Psoas muscle (tissue), 8 donors: ENCODE results near the gene IL19. TPM values are rescaled to one million over a fixed set of nuclear protein-coding genes. Genes with fewer than 3 reads are reported as not detected.

ENCODE experiments used
- ATAC-seq, 4 donors: fragments of 200-7000 bp; cut with Tn5 transposase; one replicate each; pipeline ENCODE4 v1.9.1; 2020; ENCODE audit warnings: moderate library complexity in 3 of 4, mild to moderate bottlenecking in 2 of 4
- DNase-seq, 2 donors: peaks; one replicate each; pipeline ENCODE4 v3.0.0-alpha.2; 2020
- H3K27ac ChIP-seq: fragments of 200-600 bp; one replicate; pipeline ENCODE4 v1.8.0; 2022
- H3K27me3 ChIP-seq, 3 donors: fragments of 200-600 bp in 1 of 3; one replicate each; pipeline versions ENCODE4 v1.6.1 to v1.8.0; 2013 to 2022; ENCODE audit warnings: low read length in 2 of 3, mild to moderate bottlenecking in 2 of 3, moderate library complexity in 1 of 3; ENCODE audit not compliant: insufficient read depth in 3 of 3
- H3K36me3 ChIP-seq, 2 donors: fragments of 200-600 bp in 1 of 2; one replicate each; pipeline versions ENCODE4 v1.6.1 to v1.8.0; 2013 to 2022; ENCODE audit warnings: low read depth in 1 of 2, mild to moderate bottlenecking in 1 of 2, moderate library complexity in 1 of 2; ENCODE audit not compliant: insufficient read depth in 1 of 2
- H3K4me1 ChIP-seq: fragments of 200-600 bp; one replicate; pipeline ENCODE4 v1.8.0; 2022
- H3K4me3 ChIP-seq: fragments of 200-600 bp; one replicate; pipeline ENCODE4 v1.8.0; 2022; ENCODE audit warnings: mild to moderate bottlenecking
- H3K9me3 ChIP-seq: fragments of 200-600 bp; one replicate; pipeline ENCODE4 v1.8.0; 2022
- CTCF ChIP-seq: fragments of 200-600 bp; IDR thresholded peaks from one replicate; pipeline ENCODE4 v1.8.0; 2022; ENCODE audit warnings: antibody characterized with exemption
- WGBS, 3 donors: extraction: QIAGEN DNeasy Blood & Tissue Kit; methylation state at CpG; one replicate each; pipeline versions ENCODE4 v1.1.6 to v1.1.7; 2013; 5-methylcytosine and 5-hydroxymethylcytosine counted together
- intact Hi-C, 2 donors: fragments of 100-400 bp; cut with DNase I; formaldehyde crosslinking; loops; one replicate each; pipeline versions ENCODE4 v1.11.0 to v1.14.2; 2022
- polyA plus RNA-seq, 3 donors: library from polyadenylated mRNA; stranded (reverse); fragments of 200-250 nt; gene quantifications; one replicate each; pipeline ENCODE4 v1.2.3, GENCODE V29; 2013
- total RNA-seq, 4 donors: library from RNA; stranded (reverse); fragmentation: NEBNext Ultra II Directional in 2 of 4; extraction: Animal tissue kit (Norgen Biotek cat#: 25700) in 2 of 4; gene quantifications; one replicate each; pipeline versions ENCODE4 v1.2.1 to v1.2.4, GENCODE V29; 2021 to 2023
- donor health status: healthy with polysubstance abuse.
- donor health status: DM: no; HTN: no; CAD: no; lungs with moderate emphysema.
- donor health status: Bipolar disorder and iron deficiency.
- donor health status: healthy.
- donor health status: DM: yes; HTN: yes; CAD: no.
- donor health status: DM: no; HTN: no; CAD: no.
- donor health status: DM: no; HTN: no; CAD: no.
- donor health status: DM: yes; HTN: yes; CAD: no.

The IL19 gene
- total and polyA plus RNA-seq, 7 donors = not detected

- H3K9me3 ChIP-seq = no peaks in the 10 kb centered on the region
- WGBS, 3 donors = 80 to 83% (median 80%) methylated on average over 2 of the region's 2 CpGs
- no peaks in the 10 kb centered on the region for H3K4me1 ChIP-seq
- intact Hi-C loops = no loop called here
- H3K4me3 ChIP-seq = no peak overlapping the region
- H3K27me3 ChIP-seq = no peaks in the 10 kb centered on the region
- ATAC-seq (no peak), DNase-seq (no peak)
- no peaks in the 10 kb centered on the region for H3K36me3 ChIP-seq
- no peak for TF ChIP-seq CTCF
- H3K27ac ChIP-seq = no peak overlapping the region
Measured at GRCh38 chr1:206812471-206812870, 41.9 kb downstream of the IL19 start.

DNA sequence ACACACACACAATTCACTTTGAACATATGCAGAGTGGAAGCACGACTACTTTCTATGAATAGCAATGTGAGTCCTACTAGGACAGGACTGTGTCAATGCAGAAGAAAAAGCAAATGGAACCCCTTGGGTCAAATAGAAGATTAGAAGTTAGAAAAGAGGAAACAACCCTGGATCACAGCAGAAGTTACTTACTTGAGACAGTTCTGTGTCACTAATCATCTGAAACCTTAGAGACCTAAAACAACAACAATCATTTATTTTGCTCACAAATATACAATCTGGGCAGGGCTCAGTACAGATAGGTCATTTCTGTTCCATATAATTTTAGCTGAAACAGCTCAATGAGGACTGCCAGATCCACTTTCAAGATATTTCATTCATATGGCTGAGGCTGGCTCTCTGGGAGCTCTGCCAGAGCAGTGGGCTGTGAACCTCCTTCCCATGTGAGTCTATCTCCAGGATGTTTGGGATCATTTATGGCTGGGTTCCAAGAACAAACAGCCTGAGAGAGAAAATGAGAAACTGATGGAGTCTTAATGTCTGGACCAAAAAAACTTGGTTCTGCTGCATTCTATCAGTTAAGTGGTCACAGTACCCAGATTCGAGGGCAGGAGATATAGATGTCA, 44.3 kb downstream of the IL19 start:
- intact Hi-C loops = no loop called here
- DNase-seq (no peak), ATAC-seq (no peak)
- Histone ChIP-seq H3K4me1 (no peaks in the 10 kb centered on the region), H3K36me3 (no peaks in the 10 kb centered on the region), H3K9me3 (no peaks in the 10 kb centered on the region), H3K4me3 (no peak overlapping the region), H3K27me3 (no peaks in the 10 kb centered on the region), H3K27ac (no peak overlapping the region)
- TF ChIP-seq CTCF = no peak
- 38 to 41% (median 39%) methylated on average over 2 of the region's 2 CpGs for WGBS, 3 donors

- no peak for TF ChIP-seq CTCF
- Histone ChIP-seq H3K4me1 (no peaks in the 10 kb centered on the region), H3K4me3 (no peak overlapping the region), H3K27ac (no peak overlapping the region), H3K36me3 (no peaks in the 10 kb centered on the region), H3K27me3 (no peaks in the 10 kb centered on the region), H3K9me3 (no peaks in the 10 kb centered on the region)
- no peak for DNase-seq
- WGBS, 3 donors = 71 to 74% (median 72%) methylated on average over 4 of the region's 4 CpGs
- intact Hi-C loops = no loop called here
- no peak for ATAC-seq
Measured at GRCh38 chr1:206816390-206817287, 46.1 kb downstream of the IL19 start.

DNA sequence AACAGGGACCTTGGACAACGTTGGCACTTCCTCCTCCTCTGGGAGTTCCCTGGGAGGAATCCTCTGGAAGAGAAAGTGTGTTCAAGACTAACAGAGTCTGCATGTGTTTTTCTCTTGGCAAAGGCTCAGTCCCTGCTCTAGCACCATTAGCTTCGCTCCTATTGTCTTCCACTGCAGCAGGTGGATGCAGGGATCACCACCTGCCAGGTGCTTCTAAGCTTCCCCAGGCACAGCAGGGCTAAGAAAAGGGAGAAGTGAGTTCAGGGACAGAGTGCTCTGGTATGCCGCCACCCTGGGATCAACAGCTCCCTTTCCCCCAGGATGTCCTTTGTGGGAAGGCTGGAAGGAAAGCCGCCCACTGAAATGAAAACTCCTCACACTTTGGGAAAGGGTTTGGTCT, 50.9 kb downstream of the IL19 start:
- no peaks in the 10 kb centered on the region for H3K4me1 ChIP-seq
- H3K36me3 ChIP-seq = no peaks in the 10 kb centered on the region
- no peak overlapping the region for H3K4me3 ChIP-seq
- H3K9me3 ChIP-seq = no peaks in the 10 kb centered on the region
- H3K27me3 ChIP-seq = no peaks in the 10 kb centered on the region
- ATAC-seq (no peak), DNase-seq (no peak)
- intact Hi-C loops = no loop called here
- H3K27ac ChIP-seq = no peak overlapping the region
- WGBS, 3 donors = 68 to 72% (median 69%) methylated on average over 4 of the region's 4 CpGs
- no peak for TF ChIP-seq CTCF
